Urothelium cell line (cell line): ENCODE data around the gene RERE.

Source experiments
- DNase-seq: peaks from one replicate; pipeline ENCODE4 v3.0.0; 2011; ENCODE audit warnings: low spot score, mixed read lengths
- FAIRE-seq: peaks from 2 replicates; lab custom pipeline; 2011; peaks lifted over from hg19 to GRCh38; lab: Jason Lieb, UNC

The RERE gene

DNA sequence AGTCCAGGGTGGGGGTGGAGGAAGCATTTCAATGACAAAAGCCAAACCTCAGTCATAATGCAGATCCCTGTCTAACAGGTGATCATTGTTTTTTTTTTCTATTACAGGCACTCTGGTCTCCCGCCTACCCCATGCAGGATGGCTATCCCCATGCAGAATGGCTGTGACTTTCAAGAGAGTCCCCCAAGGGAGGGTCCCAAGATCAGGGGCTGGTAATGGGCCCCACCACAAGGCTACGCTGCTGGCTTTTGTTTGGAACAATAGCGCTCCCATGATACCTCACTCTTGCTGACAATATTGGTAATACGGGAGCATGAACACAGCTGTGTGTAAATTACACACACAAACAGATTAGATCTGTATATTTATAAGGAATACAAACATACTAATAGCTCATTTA, 380.1 kb downstream of the RERE start:
- FAIRE-seq (no peak), DNase-seq (no peak)

DNA sequence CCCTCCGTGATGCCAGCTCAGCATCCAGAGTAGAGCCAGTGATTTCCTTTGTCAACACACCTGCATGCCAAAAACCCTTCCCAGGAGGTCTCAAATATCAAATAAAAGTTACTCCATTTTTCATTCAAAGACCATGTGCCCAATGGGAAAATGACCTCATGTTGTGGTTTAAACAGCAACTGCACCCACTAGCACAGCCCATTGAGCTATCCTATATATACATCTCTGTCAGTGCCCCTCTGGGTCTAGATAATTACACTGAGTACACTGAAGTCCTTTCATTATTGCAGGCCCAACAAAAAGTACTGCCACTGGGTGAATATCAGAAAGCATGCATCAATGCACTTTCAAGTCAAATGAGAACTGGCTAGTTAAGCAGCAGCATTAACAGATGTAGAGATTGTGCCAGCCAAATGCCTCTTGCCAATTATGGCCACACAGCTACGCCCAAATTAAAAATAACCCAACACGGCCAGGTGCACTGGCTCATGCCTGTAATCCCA, 381.8 kb downstream of the RERE start:
- FAIRE-seq (no peak), DNase-seq (no peak)

DNA sequence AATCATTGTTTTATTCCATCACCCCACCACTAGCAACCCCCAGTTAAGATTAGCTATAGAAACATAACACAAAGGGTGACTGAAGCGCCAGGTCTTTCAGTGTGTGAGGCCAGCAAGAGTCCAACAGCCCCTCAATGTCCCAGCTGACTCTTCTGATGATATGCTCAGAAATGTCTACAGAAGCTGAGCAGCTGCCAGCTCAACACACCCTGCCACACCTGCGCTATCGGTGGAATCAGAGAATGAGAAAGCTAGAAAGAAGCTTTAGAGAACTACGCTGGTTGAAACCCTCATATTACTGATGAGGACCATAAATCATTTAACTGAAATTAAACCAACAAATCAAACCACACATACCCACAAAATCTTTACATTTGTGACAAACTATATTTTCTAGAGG, 383.3 kb downstream of the RERE start:
- DNase-seq (no peak), FAIRE-seq (no peak)

DNA sequence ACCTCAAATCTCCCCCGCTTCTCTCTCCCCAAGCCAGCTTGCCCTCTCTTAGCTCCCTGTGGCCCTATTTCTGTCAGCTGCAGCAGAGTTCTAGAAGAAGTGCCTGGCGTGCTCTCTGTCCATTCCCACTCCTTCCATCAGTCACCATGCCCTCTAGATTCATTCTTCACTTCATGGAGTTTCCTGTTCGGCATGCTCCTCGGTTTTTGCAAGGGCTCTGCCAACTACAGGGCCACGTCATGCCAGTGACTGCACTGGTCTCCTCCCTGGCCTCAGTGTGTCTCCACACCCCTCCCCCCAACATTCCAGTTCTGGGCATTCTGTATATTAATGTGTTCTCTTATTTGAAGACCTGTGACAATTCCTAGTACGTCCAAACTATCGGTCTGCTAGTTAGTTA, 385.7 kb downstream of the RERE start:
- DNase-seq (no peak), FAIRE-seq (no peak)

DNA sequence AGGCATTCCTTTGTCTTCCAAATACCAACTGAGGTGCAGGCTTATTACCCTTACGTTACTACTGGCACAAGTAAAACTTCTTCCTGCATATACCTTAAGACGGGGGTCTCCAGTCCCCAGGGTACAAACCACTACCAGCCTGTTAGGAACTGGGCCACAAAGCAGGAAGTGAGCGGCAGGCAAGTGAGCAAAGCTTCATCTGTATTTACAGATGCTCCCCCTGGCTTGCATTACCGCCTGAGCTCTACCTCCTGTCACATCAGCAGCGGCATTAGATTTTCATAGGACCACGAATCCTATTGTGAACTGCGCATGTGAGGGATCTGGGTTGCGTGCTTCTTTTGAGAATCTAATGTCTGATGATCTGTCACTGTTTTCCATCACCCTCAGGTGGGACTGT, 386.4 kb downstream of the RERE start:
- FAIRE-seq (no peak), DNase-seq (no peak)

DNA sequence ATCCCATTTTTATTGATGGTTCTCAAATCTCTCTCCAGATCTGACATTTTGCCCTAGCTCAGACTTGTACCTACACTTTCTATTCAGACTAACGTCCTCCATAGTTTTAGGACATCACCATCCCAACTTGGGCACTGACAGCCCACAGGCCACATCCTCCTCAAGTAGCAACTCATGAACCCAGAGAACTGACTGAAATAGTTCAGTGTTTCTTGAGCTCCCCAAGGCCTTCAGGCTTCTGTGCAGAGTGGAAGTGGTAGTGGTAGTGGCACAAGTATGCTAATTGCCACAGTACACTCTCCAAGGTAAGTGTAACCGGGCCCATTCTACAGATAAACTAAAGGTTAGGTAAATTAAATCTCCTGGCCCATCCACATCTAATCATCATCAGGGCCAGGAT, 387.0 kb downstream of the RERE start:
- FAIRE-seq (no peak), DNase-seq (no peak)

DNA sequence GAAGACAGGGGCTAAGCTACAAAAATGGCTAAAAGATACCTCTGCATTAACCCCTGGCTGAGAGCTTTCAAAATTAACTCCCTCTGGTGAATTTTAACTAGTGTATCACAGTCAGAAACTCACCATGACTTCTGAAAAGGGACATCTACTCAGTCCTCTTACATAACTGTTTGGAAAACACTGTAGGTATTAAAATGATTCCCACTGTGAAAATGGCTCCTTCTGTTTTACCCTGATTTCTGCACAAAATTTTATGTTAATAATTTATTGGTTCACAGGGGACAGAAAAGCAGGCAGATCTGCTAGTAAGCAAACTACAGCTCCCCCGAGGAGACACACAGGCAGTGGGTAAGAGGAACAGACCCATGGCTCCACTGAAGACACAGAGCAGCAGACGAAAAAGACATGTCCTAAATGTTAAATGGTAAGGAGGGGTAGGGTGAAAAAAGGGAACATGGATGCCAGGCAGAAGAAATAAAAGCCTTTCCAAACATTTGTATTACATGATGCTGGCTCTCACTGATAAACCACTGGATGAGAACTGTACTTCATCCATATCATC, 387.8 kb downstream of the RERE start:
- DNase-seq (no peak), FAIRE-seq (no peak)

DNA sequence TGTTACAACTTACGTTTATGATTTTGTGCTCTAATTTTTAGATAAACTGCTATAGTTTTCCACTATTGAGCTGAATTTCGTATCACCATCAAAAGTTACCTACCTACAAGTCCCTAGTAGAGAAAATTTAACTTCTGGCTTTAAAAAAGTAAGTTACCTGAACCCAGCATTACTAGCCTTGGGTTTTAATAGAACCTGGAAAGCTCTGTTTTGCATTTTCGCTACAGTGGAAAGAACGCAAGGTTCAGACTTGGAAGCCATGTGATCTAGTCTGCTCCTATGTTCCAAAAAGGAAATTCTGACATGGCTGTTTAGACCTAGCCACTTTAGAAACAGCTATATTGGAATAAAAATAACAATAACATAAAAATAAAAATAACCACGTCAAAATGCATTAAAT, 389.0 kb downstream of the RERE start:
- FAIRE-seq (no peak), DNase-seq (no peak)

DNA sequence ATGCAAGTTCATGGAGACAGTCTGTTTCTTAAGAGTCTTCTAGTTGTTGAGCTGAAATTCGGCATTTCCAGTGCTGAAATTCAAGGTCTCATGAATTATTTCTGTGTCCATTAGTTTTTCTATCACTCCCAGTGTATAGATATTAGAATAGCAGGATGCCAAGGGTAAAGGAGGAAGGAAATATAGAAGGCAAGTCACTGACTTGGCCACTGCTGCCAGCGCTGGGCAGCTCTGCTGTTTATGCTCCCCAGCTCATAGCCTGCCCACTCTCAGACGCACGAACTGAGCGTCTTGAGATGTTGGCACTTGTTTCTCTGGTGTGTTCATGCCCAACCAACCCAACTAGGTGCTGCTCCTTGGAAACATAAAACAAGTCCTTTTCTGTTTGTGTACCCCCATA, 389.5 kb downstream of the RERE start:
- no peak for FAIRE-seq
- no peak for DNase-seq

DNA sequence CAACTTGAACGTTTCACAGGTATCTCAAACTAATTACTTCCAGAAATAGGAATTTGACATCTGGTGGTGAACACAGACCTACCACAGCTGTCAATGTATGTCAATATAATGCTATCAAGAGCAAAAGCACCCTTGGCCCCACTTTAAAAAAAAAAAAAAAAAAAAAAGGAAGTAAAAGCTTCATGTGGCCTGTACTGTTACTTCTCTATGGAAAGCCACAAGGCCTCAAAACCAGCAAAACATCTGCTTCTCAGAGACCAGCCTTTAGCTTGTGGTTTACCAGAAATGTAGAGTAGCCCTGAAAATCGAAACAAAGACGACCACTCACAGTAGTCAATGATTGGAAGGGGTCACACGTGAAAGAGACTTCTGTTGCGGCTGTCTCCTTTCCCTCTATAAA, 389.9 kb downstream of the RERE start:
- DNase-seq: no peak
- no peak for FAIRE-seq

DNA sequence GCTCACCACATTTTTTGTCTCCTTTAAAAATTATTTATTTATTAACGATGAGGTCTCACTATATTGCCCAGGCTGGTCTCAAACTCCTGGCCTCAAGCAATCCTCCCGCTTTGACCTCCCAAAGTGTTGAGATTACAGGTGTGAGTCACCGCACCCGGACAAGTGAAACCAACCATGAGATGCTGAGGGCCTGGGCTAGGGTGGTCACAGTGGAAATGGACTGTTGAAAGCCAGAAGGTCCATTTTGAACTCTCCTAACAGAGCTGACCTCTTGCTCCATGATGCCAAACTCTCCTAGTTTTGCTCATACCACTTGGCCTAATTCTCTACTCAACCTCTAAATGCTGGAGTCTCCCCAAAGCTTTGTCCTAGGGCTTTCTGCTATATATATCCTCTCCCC, 390.4 kb downstream of the RERE start:
- DNase-seq (no peak), FAIRE-seq (no peak)

DNA sequence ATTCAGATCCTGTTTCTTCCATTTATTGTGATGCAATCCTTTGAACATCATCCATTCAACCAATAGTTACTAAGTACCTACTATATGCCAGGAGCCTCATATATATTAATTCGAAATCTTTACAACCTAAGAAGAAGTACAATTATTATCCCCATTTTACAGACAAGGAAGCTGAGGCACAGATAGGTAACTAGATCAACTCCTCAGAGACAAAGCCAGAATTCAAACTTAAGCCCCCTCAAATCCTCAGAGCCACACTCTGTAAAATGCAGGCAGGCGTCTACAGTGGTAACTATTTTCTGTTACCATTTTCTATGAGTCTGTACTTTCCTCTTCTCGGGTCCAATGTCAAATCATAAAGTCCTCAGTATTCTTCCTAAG, 391.7 kb downstream of the RERE start:
- DNase-seq (no peak), FAIRE-seq (no peak)

DNA sequence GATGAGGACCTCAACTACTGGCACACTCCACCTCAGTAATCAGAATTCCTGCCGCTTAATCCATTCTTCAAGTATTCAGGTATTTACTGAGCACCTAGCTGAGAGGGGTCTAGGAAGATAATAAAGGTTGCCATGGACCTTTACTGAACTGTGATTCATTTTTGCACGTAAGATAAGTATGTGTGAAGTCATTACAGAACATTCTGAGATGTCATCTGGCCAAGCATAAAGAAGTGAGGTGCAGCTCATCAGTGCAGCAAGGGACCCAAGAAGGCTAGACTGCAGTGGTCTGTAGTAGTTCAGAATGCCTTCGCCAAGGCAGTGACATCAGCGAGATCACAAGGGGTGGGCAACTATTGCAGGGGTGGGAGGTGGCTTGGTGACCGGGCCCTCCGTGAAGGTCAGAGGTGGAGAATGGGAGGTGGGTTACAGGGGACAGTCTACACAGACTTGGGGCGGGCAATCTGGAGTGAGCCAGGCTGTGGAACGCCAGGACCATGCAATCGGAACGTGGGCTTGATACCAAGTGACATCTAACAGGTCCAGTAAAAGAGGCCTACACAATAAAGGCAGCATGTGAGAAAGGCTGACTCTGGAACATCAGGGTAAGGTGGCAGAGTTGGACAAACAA, 392.2 kb downstream of the RERE start:
- DNase-seq (no peak), FAIRE-seq (no peak)

DNA sequence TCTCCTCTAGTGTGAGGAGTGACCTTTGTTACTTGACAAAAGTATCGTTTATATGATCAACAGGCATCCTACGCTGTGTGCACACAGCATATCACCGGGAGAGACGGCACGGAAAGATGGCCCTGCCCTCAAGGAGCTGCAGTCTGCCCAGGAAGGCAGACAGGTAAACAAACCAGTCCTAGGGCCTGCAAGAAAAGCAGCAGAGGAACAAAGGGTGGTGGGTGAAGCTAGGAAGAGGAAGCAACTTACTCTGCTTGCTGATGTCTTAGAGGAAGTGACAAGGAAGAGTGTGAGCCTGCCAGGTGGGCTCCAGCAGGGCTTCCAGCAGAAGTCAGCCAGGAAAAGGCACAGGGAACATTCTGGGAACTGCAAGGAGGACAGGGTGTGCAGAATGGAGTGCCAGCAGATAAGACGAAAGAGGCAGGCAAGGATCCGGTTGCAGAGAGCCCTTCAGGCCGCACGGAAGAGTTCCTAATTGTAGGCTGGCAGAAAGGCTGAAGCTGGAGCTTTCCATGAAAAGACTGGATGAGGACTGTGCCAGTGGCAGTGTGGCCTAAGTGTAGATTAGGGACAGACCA, 392.8 kb downstream of the RERE start:
- no peak for DNase-seq
- FAIRE-seq: no peak

DNA sequence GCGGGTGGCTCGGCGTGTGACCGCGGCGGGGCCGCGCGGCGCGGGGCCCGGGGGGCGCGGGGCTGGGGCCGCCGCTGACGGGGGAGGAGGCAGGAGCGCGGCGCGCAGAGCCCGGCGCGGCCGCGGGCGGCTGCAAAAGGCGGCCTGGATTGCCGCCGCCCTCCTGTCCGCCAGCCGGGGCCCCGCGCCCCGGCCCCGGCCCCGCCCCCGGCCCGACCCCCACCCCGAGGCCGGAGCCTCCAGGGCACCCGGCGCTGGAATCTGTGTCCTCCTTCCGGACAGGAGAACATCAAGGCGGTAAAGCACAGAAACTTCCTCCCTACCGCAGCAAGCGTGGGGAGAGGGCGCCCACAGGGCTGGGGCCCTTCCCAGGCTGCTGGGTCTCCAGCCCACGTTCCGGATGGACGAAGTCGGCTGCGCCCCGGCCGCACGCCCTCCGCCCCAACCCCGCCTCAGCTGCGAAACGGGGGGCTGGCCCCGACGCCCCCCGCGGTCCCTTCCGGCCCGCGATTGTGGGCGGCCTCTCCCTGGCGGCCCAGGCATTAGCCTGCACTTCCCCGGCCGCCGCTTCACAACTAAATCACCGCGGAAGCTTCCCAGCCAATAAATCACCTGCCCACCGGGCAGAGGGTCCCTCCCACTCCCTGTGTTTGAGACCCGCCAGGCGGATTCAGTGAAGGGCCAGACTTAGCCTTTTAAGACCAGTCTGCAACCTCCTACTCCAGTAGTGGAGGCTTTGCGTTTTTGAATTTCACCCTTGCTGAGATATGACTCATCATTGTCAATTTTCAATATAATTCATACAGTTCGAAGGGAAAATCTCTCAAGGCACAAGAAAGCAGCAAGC, 393.5 kb downstream of the RERE start:
- DNase-seq (peak; percentile 55), FAIRE-seq (no peak)

DNA sequence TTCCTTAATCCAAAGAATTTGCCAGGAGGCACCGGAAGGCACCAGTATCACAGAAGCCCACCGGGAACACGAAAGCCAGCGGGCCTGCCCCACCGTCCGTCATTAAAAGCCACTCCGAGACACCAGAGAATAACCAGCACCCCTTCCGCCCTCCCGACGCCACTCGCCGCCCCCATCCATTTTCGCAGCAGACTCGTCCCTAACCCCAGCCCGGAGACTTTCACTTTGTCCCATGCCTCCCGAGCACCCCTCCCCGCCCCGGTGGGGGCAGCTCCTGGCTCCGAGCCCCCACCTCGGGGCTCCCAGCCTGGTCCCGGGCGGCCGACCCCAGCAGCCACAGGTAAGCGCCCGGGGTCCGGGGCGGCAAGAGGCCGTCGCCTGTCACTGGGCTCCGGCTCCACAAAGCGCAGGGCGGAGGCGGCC, 394.2 kb downstream of the RERE start:
- DNase-seq: no peak
- no peak for FAIRE-seq

DNA sequence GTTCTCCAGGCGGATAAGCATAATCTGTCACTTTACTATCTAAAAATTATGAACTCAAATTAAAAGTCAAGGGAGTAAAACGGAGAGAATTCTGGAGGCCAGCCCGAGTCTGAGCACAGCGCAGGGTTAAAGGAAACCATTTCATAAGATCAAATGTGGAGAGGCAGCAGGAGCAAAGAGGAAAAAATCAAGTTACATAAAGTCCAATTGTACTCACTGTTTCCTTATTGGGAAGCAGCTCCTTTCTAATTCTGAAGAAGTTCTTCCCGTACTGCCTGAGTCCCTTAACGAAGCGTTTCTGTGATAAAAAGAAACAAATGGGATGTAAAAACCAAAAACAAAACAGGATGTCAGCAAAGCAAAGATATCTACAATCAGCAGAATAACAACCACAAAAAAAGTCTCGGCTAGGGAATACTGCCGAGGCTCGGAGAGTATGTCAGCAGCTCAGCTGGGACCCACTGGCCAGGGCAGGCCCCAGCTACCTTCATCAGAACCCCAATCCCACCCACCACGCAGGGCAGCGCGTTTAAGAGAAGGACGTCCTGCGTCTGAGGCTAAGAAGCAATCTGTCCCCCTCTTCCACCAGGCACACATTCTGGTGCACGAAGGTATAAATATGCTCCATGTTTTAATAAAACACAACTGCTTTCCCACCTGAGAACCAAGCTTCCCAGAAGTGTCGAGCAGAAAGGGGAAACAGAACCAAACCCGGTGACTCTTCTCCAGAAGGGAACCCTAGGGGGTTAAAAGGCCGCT, 394.8 kb downstream of the RERE start:
- DNase-seq: no peak
- FAIRE-seq: no peak

DNA sequence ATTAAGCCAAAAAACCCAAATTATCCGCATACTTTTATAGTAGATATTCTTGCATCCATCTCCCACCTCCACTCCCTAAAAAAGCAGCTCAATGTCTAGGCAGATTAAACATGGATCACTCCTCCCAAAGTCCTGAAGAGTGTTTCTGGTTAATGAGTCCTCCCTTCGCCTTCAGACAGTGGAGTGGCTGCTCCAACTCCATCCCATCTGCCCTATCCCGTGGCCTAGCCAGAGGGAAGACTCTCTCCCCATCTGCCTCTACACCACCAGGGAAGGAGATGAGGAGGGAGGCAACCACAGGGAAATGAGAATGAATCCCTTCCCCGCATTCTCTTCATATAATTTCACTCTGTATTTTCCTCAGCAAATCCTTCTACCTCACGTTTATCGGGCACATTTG, 395.7 kb downstream of the RERE start:
- DNase-seq: no peak
- no peak for FAIRE-seq

DNA sequence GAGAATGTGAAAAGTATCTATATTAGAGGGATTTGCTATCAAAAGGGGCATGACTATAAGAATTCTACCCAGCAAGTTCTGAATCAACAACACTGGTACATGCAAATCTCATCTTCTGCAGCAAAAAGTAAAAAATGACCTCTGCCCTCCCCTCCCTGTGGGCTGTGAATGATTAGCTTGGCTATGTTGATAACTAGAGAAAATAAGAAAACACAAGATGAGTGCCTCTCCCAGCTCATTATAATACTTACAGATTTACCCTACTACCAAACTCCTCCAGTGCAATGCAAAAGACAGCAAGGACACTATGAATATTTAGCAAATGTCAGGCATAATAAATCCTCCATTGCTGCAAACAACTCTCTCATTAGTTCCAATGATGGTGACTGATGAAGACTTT, 397.1 kb downstream of the RERE start:
- DNase-seq (no peak), FAIRE-seq (no peak)

DNA sequence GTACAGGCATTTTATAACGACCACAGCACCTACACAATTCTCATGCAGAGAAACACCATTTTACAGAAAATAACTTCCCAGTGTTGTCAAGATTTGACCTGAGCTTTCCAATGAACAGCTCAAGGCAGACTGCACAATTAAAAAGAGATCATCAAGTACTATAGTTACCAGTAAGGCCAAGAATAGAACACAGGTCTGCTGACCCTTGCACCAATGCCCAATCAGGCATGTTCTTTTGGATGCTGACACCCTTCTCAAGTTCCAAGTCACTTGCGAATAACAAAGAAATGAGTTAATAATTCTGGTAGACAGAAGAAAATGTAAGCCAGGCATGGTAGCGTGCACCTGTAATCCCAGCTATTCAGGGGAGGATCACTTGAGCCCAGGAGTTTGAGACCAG, 397.6 kb downstream of the RERE start:
- no peak for FAIRE-seq
- no peak for DNase-seq

DNA sequence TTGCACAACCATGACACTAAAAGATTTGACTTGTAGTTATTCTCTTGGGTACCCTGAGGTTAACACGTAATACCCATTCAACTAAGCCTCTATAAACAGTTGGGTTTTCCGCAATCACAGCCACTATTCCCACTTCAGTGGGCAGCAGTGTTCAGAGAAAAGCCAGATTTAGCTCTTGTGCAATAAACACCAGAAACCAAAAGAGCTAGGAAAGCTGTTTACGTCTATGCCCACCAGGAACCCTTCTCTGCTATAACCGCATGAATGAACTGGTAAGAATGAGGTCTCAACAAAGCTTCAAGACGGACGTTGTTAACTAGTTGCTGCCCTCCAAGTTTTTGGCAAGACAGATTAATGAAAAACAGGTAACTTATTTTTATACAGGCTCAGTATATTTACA, 398.3 kb downstream of the RERE start:
- DNase-seq: no peak
- no peak for FAIRE-seq
